Germinal center (tissue), 1 donor: ENCODE data around the gene BTBD9.

Source experiments
- DNase-seq: peaks from one replicate; pipeline ENCODE4 v3.0.0; 2012; ENCODE audit warnings: mixed read lengths, low spot score

BTBD9 gene

GRCh38 chr6:38283734-38284362, 355.9 kb downstream of the BTBD9 start:
- DNase-seq = no peak

GRCh38 chr6:38282911-38283310, 356.8 kb downstream of the BTBD9 start:
- DNase-seq = no peak

GRCh38 chr6:38281126-38281525, 358.6 kb downstream of the BTBD9 start:
- DNase-seq = no peak

GRCh38 chr6:38279963-38280588, 359.7 kb downstream of the BTBD9 start:
- DNase-seq = no peak

GRCh38 chr6:38279423-38279822, 360.3 kb downstream of the BTBD9 start:
- no peak for DNase-seq

- no peak for DNase-seq
Observed at GRCh38 chr6:38273325-38273724, 366.4 kb downstream of the BTBD9 start.

GRCh38 chr6:38272222-38272621, 367.5 kb downstream of the BTBD9 start:
- DNase-seq = no peak

GRCh38 chr6:38271081-38271480, 368.6 kb downstream of the BTBD9 start:
- DNase-seq = no peak

GRCh38 chr6:38270367-38270766, 369.4 kb downstream of the BTBD9 start:
- no peak for DNase-seq

- DNase-seq = no peak
Observed at GRCh38 chr6:38269461-38270172, 370.1 kb downstream of the BTBD9 start.

GRCh38 chr6:38268342-38268741, 371.4 kb downstream of the BTBD9 start:
- DNase-seq = no peak

- no peak for DNase-seq
Observed at GRCh38 chr6:38266921-38267354, 372.8 kb downstream of the BTBD9 start.

- DNase-seq = no peak
Observed at GRCh38 chr6:38264605-38265004, 375.1 kb downstream of the BTBD9 start.

GRCh38 chr6:38262609-38263008, 377.1 kb downstream of the BTBD9 start:
- DNase-seq = no peak

GRCh38 chr6:38262026-38262425, 377.7 kb downstream of the BTBD9 start:
- no peak for DNase-seq

- no peak for DNase-seq
Observed at GRCh38 chr6:38261626-38262025, 378.1 kb downstream of the BTBD9 start.

- DNase-seq = no peak
Observed at GRCh38 chr6:38259736-38260135, 380.0 kb downstream of the BTBD9 start.

- no peak for DNase-seq
Observed at GRCh38 chr6:38248500-38249234, 391.1 kb downstream of the BTBD9 start.

- no peak for DNase-seq
Observed at GRCh38 chr6:38245295-38245694, 394.4 kb downstream of the BTBD9 start.

GRCh38 chr6:38244869-38245268, 394.9 kb downstream of the BTBD9 start:
- DNase-seq = no peak

- DNase-seq = no peak
Observed at GRCh38 chr6:38241200-38241871, 398.4 kb downstream of the BTBD9 start.
